Measurements from ENCODE around the gene ZNF558. TPM values are rescaled to one million over a fixed set of nuclear protein-coding genes. Genes with fewer than 3 reads are reported as not detected.

ZNF558 gene
- total and polyA plus RNA-seq, 2 experiments from 2014 or later: 3.5 to 5.7 TPM

DNA sequence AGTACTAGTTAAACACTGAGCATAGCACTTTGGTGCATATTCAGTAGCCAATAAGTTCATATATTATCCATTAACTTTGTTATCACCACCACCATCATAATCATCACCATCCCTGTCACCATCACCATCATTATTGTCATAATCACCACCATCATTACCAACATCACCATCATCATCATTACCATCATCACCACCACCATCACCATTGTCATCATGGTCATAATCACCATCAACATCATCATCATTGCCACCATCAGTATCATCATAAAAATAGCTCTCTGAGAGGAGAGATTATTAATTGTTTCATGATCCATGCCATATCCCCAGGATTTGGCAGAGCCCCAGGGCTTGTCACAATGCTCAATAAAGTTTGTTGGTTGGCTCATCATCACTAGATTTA lies 49.4 kb upstream of the ZNF558 start:
- H3K36me3 Mint-ChIP-seq (ENCODE audit: low read depth): peaks cover 45% of the 10 kb centered on the region
- Histone ChIP-seq H3K4me3 (no peak overlapping the region), H3K4me1 (ENCODE audit: insufficient read depth) (no peaks in the 10 kb centered on the region), H3F3A (replicated peaks; ENCODE audit: low read depth) (no peaks in the 10 kb centered on the region), H2AFZ (no peak overlapping the region), H3K36me3 (ENCODE audit: insufficient read depth) (peaks cover 4% of the 10 kb centered on the region; the same call in 1 of the 2 replicates), H3K27ac (ENCODE audit: low read depth) (no peak overlapping the region), H3K4me2 (no peak overlapping the region), H3K79me2 (replicated peaks; ENCODE audit: insufficient read depth) (no peaks in the 10 kb centered on the region), H3K9me2 (ENCODE audit: insufficient read depth) (no peaks in the 10 kb centered on the region), H4K20me1 (replicated peaks; ENCODE audit: insufficient read depth) (no peaks in the 10 kb centered on the region), H3K27me3 (ENCODE audit: insufficient read depth) (no peaks in the 10 kb centered on the region)
- H3K4me1 Mint-ChIP-seq: no peaks in the 10 kb centered on the region
- H3K27ac Mint-ChIP-seq: no peak overlapping the region
- ATAC-seq (no peak), DNase-seq (ENCODE audit: low spot score) (no peak)
- no peak overlapping the region for H3K4me3 Mint-ChIP-seq
- H3K9me3 Mint-ChIP-seq: no peaks in the 10 kb centered on the region; the same call in 1 of the 3 replicates
- peaks cover 5% of the 10 kb centered on the region for H3K27me3 Mint-ChIP-seq (ENCODE audit: insufficient read depth, low read depth, poor library complexity)
- TF ChIP-seq ZNF114 (CRISPR knock-in tag; IDR thresholded peaks at IDR 0.05): no peak
- no peak for TF ChIP-seq ETS1 (IDR thresholded peaks at IDR 0.05)
- no peak for TF ChIP-seq CTCF (conservative IDR thresholded peaks at IDR 0.05; ENCODE audit: low read depth in 2 of 2)
- TF ChIP-seq NANOG (IDR thresholded peaks at IDR 0.05; ENCODE audit: borderline replicate concordance): no peak
- TF ChIP-seq REST (IDR thresholded peaks at IDR 0.05; ENCODE audit: unreplicated experiment): no peak
- no peak for TF ChIP-seq EZH2 (IDR thresholded peaks at IDR 0.05; ENCODE audit: low read depth, unreplicated experiment)
- no peak for TF ChIP-seq POLR2AphosphoS5 (IDR thresholded peaks at IDR 0.05; ENCODE audit: low read depth)
- no peak for TF ChIP-seq CREB1 (CRISPR knock-in tag; IDR thresholded peaks at IDR 0.05; ENCODE audit: low read depth)

GRCh38 chr19:8880868-8881488 lies 48.9 kb upstream of the ZNF558 start:
- H3K36me3 Mint-ChIP-seq (ENCODE audit: low read depth): peaks cover 45% of the 10 kb centered on the region
- H3K27me3 ChIP-seq (ENCODE audit: insufficient read depth): no peaks in the 10 kb centered on the region
- H3K4me2 ChIP-seq: no peak overlapping the region
- H3K36me3 ChIP-seq (ENCODE audit: insufficient read depth): peaks cover 4% of the 10 kb centered on the region; the same call in 1 of the 2 replicates
- no peak overlapping the region for H3K27ac ChIP-seq (ENCODE audit: low read depth)
- no peaks in the 10 kb centered on the region for H3K4me1 Mint-ChIP-seq
- DNase-seq (ENCODE audit: low spot score) (no peak), ATAC-seq (no peak)
- no peaks in the 10 kb centered on the region for H4K20me1 ChIP-seq (replicated peaks; ENCODE audit: insufficient read depth)
- no peak overlapping the region for H3K27ac Mint-ChIP-seq
- no peaks in the 10 kb centered on the region for H3K79me2 ChIP-seq (replicated peaks; ENCODE audit: insufficient read depth)
- no peaks in the 10 kb centered on the region for H3F3A ChIP-seq (replicated peaks; ENCODE audit: low read depth)
- H3K4me3 ChIP-seq: no peak overlapping the region
- no peak overlapping the region for H3K4me3 Mint-ChIP-seq
- no peaks in the 10 kb centered on the region; the same call in 1 of the 3 replicates for H3K9me3 Mint-ChIP-seq
- no peak overlapping the region for H2AFZ ChIP-seq
- no peaks in the 10 kb centered on the region for H3K9me2 ChIP-seq (ENCODE audit: insufficient read depth)
- H3K4me1 ChIP-seq (ENCODE audit: insufficient read depth): no peaks in the 10 kb centered on the region
- H3K27me3 Mint-ChIP-seq (ENCODE audit: insufficient read depth, low read depth, poor library complexity): peaks cover 5% of the 10 kb centered on the region
- TF ChIP-seq ETS1 (IDR thresholded peaks at IDR 0.05): no peak
- no peak for TF ChIP-seq JUNB (IDR thresholded peaks at IDR 0.05; ENCODE audit: unreplicated experiment)
- no peak for TF ChIP-seq ZNF331 (CRISPR knock-in tag; IDR thresholded peaks at IDR 0.05; ENCODE audit: low read depth)
- no peak for TF ChIP-seq CREB1 (CRISPR knock-in tag; IDR thresholded peaks at IDR 0.05; ENCODE audit: low read depth)

All from GM23338 (cell line).